Hematopoietic multipotent progenitor cell (in vitro differentiated cells): Measurements from ENCODE around the gene FAM47C. TPM values are rescaled to one million over a fixed set of nuclear protein-coding genes. Genes with fewer than 3 reads are reported as not detected.
"Not testable (repeated sequence)": the region's sequence is repeated elsewhere in the genome, so short reads cannot be mapped to it uniquely, and the experiment has no call there.

ENCODE experiments used
- DNase-seq, 3 donors: peaks; one replicate each; pipeline ENCODE4 v3.0.0-alpha.2; 2011 to 2015; ENCODE audit warnings: low read depth in 2 of 3, low spot score in 2 of 3
- total RNA-seq: library from RNA; depleted of rRNA; stranded (reverse); fragments of >200 nt; gene quantifications from one replicate; pipeline ENCODE4 v1.2.3, GENCODE V29; 2012

Gene FAM47C
- total RNA-seq: not detected

DNA sequence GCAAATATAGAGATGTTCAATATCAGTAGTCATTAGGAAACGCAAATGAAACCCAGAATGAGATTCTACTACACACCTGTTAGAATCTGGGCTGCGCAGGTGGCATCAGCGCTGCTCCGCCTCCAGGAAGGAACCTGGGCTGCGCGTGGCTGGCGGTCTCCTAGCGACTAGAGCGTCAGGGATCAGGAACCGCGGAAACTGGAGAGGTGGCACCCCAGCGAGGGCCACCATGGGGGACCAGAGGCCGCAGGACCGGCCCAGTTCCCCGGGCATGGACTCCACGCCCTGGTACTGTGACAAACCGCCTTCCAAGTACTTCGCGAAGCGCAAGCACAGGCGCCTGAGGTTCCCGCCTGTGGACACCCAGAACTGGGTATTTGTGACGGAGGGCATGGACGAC, at the start of gene FAM47C:
Gene FAM47C (plus strand): TSS at position 185 of the 400 bp plus-strand sequence. CDS start 45 bp downstream, at position 230.
- DNase-seq: not testable (repeated sequence)

DNA sequence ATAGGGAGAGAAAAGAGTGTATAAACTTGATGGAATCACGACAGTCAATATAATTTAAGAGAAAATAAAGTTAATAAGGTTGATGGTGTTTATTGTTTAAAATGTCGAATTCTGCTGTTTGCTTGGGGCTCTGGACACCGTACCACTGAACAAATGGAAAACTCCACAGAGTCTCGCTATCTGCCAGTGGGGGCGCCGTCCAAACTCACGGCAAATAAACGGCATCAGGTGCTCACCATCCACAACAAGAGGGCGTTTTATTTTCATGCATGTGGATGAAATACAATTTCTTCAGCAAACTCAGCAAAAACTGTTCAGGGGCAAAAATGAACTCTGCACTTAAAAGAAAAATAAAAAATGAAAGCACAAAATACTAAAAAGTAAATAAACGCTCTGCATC, 46.6 kb upstream of the FAM47C start:
- DNase-seq: no peak

DNA sequence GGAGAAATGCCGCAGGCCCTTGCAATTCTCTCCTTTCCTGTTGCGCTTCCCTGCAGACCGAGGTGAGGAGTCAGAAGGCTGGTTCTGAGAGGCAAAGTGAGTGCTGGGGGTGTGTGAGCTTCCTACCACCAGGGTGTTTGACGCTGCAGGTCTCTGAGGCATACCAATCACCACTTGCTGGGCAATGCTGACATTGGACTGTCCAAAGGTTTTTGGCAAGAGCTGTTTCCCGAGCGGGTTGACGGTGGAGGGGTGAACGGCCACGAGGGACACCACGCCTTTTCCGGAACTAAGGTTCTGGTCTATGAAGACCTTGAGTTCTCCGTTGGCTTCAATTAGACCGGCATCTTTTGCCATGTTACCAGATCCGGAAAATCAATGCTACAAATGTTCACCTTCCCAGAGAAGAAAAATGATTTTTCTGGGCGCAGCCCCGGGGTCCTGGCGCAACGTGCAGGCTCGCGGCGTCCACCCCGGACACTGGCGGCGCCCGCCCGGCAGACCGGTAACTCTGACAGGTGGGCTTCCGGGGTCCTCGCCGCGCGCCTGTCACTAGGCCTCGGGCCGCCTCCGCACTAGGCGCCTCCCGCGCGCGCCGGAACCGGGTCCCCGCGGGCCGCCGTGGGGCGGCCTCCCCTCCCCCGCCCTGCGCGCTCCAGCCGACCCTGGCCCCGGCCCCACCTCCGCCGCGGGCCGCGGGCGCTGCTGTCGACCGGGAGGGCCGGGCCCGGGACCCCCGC, 44.9 kb upstream of the FAM47C start:
- DNase-seq: no peak

- no peak for DNase-seq
Measured at GRCh38 chrX:36963852-36964251, 44.3 kb upstream of the FAM47C start.

GRCh38 chrX:36973575-36973974, 34.6 kb upstream of the FAM47C start:
- no peak for DNase-seq

GRCh38 chrX:36974911-36975310, 33.3 kb upstream of the FAM47C start:
- DNase-seq: no peak

GRCh38 chrX:36978886-36979285, 29.3 kb upstream of the FAM47C start:
- DNase-seq: no peak

GRCh38 chrX:36983831-36984230, 24.3 kb upstream of the FAM47C start:
- DNase-seq: no peak

GRCh38 chrX:36985416-36986209, 22.6 kb upstream of the FAM47C start:
- not testable (repeated sequence) for DNase-seq

GRCh38 chrX:36986231-36986630, 21.9 kb upstream of the FAM47C start:
- no peak for DNase-seq

GRCh38 chrX:36987212-36987611, 21.0 kb upstream of the FAM47C start:
- not testable (repeated sequence) for DNase-seq

DNA sequence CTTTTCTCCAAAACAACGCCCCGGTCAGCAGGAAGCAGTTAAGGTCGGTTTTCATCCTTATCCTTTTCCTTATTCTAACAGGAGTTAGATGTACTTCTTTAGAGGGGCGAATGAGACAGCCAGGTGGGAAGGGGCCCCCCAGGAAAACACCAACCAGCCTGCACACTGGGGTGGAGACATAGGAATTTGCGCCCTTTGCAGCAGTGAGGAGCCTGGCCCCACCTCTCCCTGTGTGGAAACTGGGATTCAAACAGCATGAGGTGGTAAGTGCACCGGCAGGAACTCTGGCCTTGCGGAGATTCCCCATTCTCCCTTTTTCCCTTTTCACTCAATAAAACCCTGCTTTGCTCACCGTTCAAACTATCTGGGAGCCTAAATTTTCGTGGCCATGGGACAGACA, 8.0 kb upstream of the FAM47C start:
- no peak for DNase-seq

DNA sequence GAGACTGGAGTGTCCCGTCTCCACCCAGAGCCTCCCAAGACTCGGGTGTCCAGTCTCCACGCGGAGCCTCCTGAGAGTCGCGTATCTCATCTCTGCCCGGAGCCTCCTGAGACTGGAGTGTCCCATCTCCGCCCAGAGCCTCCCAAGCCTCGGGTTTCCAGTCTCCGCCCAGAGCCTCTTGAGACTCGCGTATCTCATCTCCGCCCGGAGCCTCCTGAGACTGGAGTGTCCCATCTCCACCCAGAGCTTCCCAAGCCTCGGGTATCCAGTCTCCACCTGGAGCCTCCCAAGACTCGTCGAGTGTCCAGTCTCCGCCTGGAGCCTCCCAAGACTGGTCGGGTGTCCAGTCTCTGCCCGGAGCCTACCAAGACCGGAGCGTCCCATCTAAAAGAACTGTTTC, 2.3 kb downstream of the FAM47C start:
- DNase-seq: no peak

GRCh38 chrX:37034260-37034659, 26.1 kb downstream of the FAM47C start:
- DNase-seq: not testable (repeated sequence)

- not testable (repeated sequence) for DNase-seq
Measured at GRCh38 chrX:37036674-37037220, 28.6 kb downstream of the FAM47C start.

DNA sequence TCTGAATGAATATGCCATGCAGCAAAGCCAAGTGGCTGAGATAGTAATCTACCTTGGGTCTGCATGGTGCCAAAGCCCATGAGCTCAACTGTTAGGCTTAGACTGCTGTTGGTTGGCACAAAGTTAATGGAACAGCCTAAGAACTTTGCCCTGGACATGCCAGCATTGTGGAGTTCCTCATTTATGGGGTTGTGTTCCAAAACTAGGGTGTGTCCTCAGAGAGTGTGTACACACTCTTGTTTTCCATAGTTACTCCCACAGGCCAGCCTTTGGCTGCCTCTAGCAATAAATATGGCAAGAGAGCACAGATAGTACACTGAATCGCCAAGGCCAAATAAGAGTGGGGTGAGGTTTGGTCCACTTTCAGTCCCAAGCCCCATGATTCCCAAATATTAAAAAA, 30.6 kb downstream of the FAM47C start:
- DNase-seq: not testable (repeated sequence)

GRCh38 chrX:37042956-37043885, 35.1 kb downstream of the FAM47C start:
- DNase-seq: not testable (repeated sequence)

GRCh38 chrX:37047776-37048175, 39.6 kb downstream of the FAM47C start:
- no peak for DNase-seq

GRCh38 chrX:37057572-37057971, 49.4 kb downstream of the FAM47C start:
- not testable (repeated sequence) for DNase-seq

DNA sequence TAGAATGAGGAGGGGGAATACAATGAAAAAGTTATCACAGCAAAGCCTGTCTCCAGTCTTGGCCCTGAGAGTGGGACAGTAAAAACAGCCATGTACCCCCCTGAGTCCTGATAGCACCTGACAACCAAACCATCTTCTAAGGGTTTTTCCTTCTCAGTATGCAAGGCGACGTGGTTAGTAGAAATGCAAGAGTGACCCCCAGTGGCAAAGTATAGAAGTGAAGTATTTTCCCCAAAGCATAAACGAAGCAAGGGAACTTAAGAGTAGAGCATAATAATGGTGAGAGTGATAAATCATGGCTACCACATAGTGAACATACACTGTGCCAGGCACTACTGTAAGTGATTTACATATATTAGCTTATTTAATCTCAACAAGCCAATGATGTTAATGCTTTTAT, 52.8 kb downstream of the FAM47C start:
- DNase-seq: peak in 2 of 3 donors; percentile 5 to 30
